B cell (primary cell): ENCODE data around the gene SOAT2. TPM values are rescaled to one million over a fixed set of nuclear protein-coding genes. Genes with fewer than 3 reads are reported as not detected.

Source experiments
- ATAC-seq: fragments of 200-7000 bp; cut with Tn5 transposase; one replicate; pipeline ENCODE4 v1.10.0; 2021; ENCODE audit warnings: low read depth, mild to moderate bottlenecking, moderate number of reproducible peaks, moderate library complexity
- CTCF ChIA-PET: fragments of 350-600 bp; sonication (Branson Sonifier 250); formaldehyde crosslinking; loops from one replicate; lab custom pipeline; 2021; ENCODE audit warnings: antibody characterized with exemption, inconsistent platforms; lab: Charles Lee
- POLR2A ChIA-PET: fragments of 350-600 bp; sonication (Branson Sonifier 250); formaldehyde crosslinking; loops from one replicate; lab custom pipeline; 2021; ENCODE audit warnings: antibody characterized with exemption; lab: Charles Lee
- DNase-seq: peaks from one replicate; pipeline ENCODE4 v3.0.0; 2013
- H2AFZ ChIP-seq: 2 replicates; pipeline ENCODE4 v1.6.1; 2012; ENCODE audit warnings: mild to moderate bottlenecking, low read depth, low read length; ENCODE audit not compliant: insufficient read depth, poor library complexity, severe bottlenecking
- H3K27ac ChIP-seq, 2 donors: 1 replicate in 1 of 2; 2 replicates in 1 of 2; pipeline ENCODE4 v1.5.1; 2012 to 2013; ENCODE audit warnings: low read length in 2 of 2, mild to moderate bottlenecking in 2 of 2, moderate library complexity in 1 of 2
- H3K27me3 ChIP-seq, 4 experiments: fragments of 200-600 bp in 1 of 4; sonication (generic) in 1 of 4; replicated peaks in 1 of 4; 1 replicate in 2 of 4; 2 replicates in 2 of 4; pipeline versions ENCODE4 v1.6.1 to v1.7.0; 2013 to 2016; ENCODE audit warnings: low read length in 3 of 4, mild to moderate bottlenecking in 2 of 4, mixed read lengths in 1 of 4, moderate library complexity in 1 of 4; ENCODE audit not compliant: insufficient read depth in 4 of 4, control insufficient read depth in 3 of 4; ENCODE audit errors: control extremely low read depth in 1 of 4
- H3K36me3 ChIP-seq, 2 experiments: replicated peaks in 1 of 2; 1 replicate in 1 of 2; 2 replicates in 1 of 2; pipeline versions ENCODE4 v1.6.1 to v1.7.1; 2013; ENCODE audit warnings: low read length in 1 of 2; ENCODE audit not compliant: insufficient read depth in 2 of 2, control insufficient read depth in 1 of 2; ENCODE audit errors: control extremely low read depth in 1 of 2, extremely low read depth in 1 of 2
- H3K4me1 ChIP-seq, 2 donors: fragments of 200-600 bp in 1 of 2; sonication (generic) in 1 of 2; 1 replicate in 1 of 2; 2 replicates in 1 of 2; pipeline versions ENCODE4 v1.5.1 to v1.6.1; 2013 to 2017; ENCODE audit warnings: low read length in 2 of 2; ENCODE audit not compliant: control insufficient read depth in 2 of 2, insufficient read depth in 2 of 2
- H3K4me2 ChIP-seq: replicated peaks from 2 replicates; pipeline ENCODE3; 2012; ENCODE audit warnings: mild to moderate bottlenecking, low read depth, low read length; ENCODE audit not compliant: poor library complexity, severe bottlenecking
- H3K4me3 ChIP-seq, 5 experiments: fragments of 200-600 bp in 1 of 5; sonication (generic) in 1 of 5; 1 replicate in 3 of 5; 2 replicates in 2 of 5; pipeline versions ENCODE4 v1.5.1 to v1.7.0; 2011 to 2016; ENCODE audit warnings: low read length in 4 of 5, mild to moderate bottlenecking in 4 of 5, low read depth in 2 of 5, control low read depth in 1 of 5, moderate library complexity in 1 of 5; ENCODE audit not compliant: insufficient read depth in 1 of 5; ENCODE audit errors: control extremely low read depth in 1 of 5, extremely low read depth in 1 of 5
- H3K79me2 ChIP-seq: fragments of 200-600 bp; sonication (generic); one replicate; pipeline ENCODE4 v1.6.0; 2016; ENCODE audit warnings: low read length; ENCODE audit not compliant: control insufficient read depth, insufficient read depth
- H3K9ac ChIP-seq: fragments of 200-600 bp; sonication (generic); 2 replicates; pipeline ENCODE4 v1.6.1; 2017; ENCODE audit warnings: mild to moderate bottlenecking, low read length, moderate library complexity
- H3K9me3 ChIP-seq, 3 donors: one replicate each; pipeline versions ENCODE4 v1.6.1 to v1.7.1; 2013; ENCODE audit warnings: low read length in 2 of 3; ENCODE audit not compliant: control insufficient read depth in 2 of 3, insufficient read depth in 1 of 3; ENCODE audit errors: control extremely low read depth in 1 of 3
- H4K20me1 ChIP-seq: 2 replicates; pipeline ENCODE4 v1.6.0; 2012; ENCODE audit warnings: mild to moderate bottlenecking, low read length; ENCODE audit not compliant: insufficient read depth, control insufficient read depth, poor library complexity, severe bottlenecking
- H3K27ac Mint-ChIP-seq: one replicate; pipeline ENCODE4 v1.8.0; 2021; ENCODE audit warnings: mixed read lengths
- H3K27me3 Mint-ChIP-seq: one replicate; pipeline ENCODE4 v1.8.0; 2021; ENCODE audit warnings: mixed read lengths
- H3K4me1 Mint-ChIP-seq: one replicate; pipeline ENCODE4 v1.8.0; 2021; ENCODE audit warnings: mixed read lengths
- H3K4me3 Mint-ChIP-seq: one replicate; pipeline ENCODE4 v1.8.0; 2021; ENCODE audit warnings: mixed read lengths
- H3K9me3 Mint-ChIP-seq: one replicate; pipeline ENCODE4 v1.8.0; 2022; ENCODE audit warnings: mixed read lengths; ENCODE audit not compliant: insufficient read depth
- EZH2 ChIP-seq: IDR thresholded peaks from 2 replicates; pipeline ENCODE4 v1.6.1; 2012; ENCODE audit warnings: borderline replicate concordance, low read depth, mild to moderate bottlenecking, moderate library complexity, low read length; ENCODE audit not compliant: insufficient read depth, poor library complexity, severe bottlenecking
- WGBS: methylation state at CpG from one replicate; pipeline ENCODE4 v1.1.5; 2013; ENCODE audit warnings: missing lambda C conversion rate; ENCODE audit not compliant: insufficient coverage; 5-methylcytosine and 5-hydroxymethylcytosine counted together
- intact Hi-C: fragments of 100-400 bp; cut with micrococcal nuclease; formaldehyde crosslinking; loops from one replicate; pipeline ENCODE4 v1.10.0; 2022
- polyA plus RNA-seq: library from polyadenylated mRNA; depleted of rRNA; stranded (reverse); fragments of >200 nt; gene quantifications from 2 replicates; pipeline ENCODE4 v1.2.3, GENCODE V29; 2012
- total RNA-seq, 2 donors: library from RNA; stranded (reverse); fragments of 120-200 nt in 1 of 2; gene quantifications; 1 replicate in 1 of 2; 2 replicates in 1 of 2; pipeline versions ENCODE4 v1.2.3 to v1.2.4, GENCODE V29; 2013 to 2022
- TF ChIP-seq, protein P1 (sequence below): fragments of 200-600 bp; IDR thresholded peaks from one replicate; pipeline ENCODE4 v1.8.0; 2022; ENCODE audit warnings: antibody characterized with exemption, mild to moderate bottlenecking

SOAT2 gene
- total and polyA plus RNA-seq, 2 donors (not counting 1 experiment from before 2014, with no cell fraction given), result 0.31 TPM; not detected in 1

DNA sequence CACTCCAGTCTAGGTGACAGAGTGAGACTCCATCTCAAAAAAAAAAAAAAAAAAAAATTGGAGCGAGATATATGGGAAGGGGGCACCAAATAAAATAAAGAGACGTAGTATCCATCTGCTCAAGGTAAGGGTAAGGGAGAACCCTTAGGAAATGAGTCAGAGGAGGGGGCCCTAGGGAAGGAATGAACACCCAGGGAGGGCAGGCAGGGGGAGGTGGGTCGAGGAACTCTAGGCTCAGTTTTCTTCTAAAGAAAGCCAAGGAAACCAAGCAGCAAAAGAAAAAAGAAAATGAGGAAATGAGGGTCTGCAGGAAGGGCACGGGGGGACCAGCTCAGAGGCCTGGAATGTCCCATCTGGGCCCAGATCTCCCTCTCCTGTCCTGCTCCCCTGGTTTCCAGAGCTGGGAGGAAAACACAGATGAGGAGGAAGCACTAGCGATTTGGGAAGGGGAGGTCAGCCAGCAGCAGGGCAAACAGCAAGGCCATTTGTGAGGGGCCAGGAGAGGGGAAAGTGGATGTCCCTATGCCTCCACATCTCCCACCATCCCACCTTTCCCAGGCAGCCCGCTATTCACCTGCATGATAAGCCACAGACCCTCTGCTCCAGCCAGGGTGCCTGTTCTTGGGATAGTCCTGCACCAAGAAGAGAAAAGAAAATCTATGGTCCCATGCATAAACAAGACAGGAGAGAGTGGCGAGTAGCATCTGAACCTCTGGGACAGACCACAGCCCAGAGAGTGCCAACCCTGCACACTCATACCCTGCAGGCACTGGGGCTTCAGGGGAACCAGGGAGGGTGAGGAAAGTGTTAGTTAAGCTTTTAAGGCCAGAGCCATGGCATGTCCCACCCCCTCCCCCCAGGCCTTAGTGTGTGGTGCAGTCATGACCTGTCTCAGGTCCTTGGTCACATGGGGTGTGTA lies 36.0 kb upstream of the SOAT2 start:
- H3K4me3 ChIP-seq, result no peak overlapping the region
- no peak overlapping the region for H3K4me2 ChIP-seq
- CTCF ChIA-PET, result interaction anchor here (0.6 to 14.1 kb wide), 15 partner anchors 12 to 702 kb away, joined by 3 to 344 read pairs (median 9); partner anchors contain the start of genes IGFBP6, SOAT2 and SPRYD3
- no peaks in the 10 kb centered on the region for H3K9me3 Mint-ChIP-seq
- TF ChIP-seq EZH2, result no peak
- TF ChIP-seq, protein P1, sequence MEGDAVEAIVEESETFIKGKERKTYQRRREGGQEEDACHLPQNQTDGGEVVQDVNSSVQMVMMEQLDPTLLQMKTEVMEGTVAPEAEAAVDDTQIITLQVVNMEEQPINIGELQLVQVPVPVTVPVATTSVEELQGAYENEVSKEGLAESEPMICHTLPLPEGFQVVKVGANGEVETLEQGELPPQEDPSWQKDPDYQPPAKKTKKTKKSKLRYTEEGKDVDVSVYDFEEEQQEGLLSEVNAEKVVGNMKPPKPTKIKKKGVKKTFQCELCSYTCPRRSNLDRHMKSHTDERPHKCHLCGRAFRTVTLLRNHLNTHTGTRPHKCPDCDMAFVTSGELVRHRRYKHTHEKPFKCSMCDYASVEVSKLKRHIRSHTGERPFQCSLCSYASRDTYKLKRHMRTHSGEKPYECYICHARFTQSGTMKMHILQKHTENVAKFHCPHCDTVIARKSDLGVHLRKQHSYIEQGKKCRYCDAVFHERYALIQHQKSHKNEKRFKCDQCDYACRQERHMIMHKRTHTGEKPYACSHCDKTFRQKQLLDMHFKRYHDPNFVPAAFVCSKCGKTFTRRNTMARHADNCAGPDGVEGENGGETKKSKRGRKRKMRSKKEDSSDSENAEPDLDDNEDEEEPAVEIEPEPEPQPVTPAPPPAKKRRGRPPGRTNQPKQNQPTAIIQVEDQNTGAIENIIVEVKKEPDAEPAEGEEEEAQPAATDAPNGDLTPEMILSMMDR, result no peak
- no peak overlapping the region for H3K27ac ChIP-seq
- H3K79me2 ChIP-seq, result peaks cover 7% of the 10 kb centered on the region
- H4K20me1 ChIP-seq, result peaks cover 35% of the 10 kb centered on the region
- 85% methylated on average over 3 of the region's 7 CpGs for WGBS
- H3K4me3 Mint-ChIP-seq, result no peak overlapping the region
- POLR2A ChIA-PET, result interaction anchor here (2.1 to 2.6 kb wide), 2 partner anchors 12 kb away, joined by 5 to 7 read pairs; partner anchors contain the start of gene SPRYD3
- intact Hi-C loops, result loop anchor here (5.0 kb wide), 1 partner anchor 130 kb away; no protein-coding TSS in a partner anchor
- H3K4me1 ChIP-seq, result peaks cover 0 to 10% of the 10 kb centered on the region in 2 donors
- no peak for ATAC-seq
- H3K27me3 ChIP-seq, result no peaks in the 10 kb centered on the region
- H2AFZ ChIP-seq, result no peak overlapping the region
- H3K9me3 ChIP-seq, result no peaks in the 10 kb centered on the region
- DNase-seq, result no peak
- H3K4me1 Mint-ChIP-seq, result peaks cover 10% of the 10 kb centered on the region
- peaks cover 0 to 71% of the 10 kb centered on the region in 2 experiments for H3K36me3 ChIP-seq
- no peak overlapping the region for H3K27ac Mint-ChIP-seq
- H3K9ac ChIP-seq, result no peak overlapping the region
- H3K27me3 Mint-ChIP-seq, result no peaks in the 10 kb centered on the region
